Parathyroid adenoma (tissue), 2 donors: ENCODE measurements around the gene MSANTD1.

Source experiments
- H2AFZ ChIP-seq: fragments of 300-600 bp; sonication (generic); one replicate; pipeline ENCODE4 v1.7.0; 2017; ENCODE audit warnings: antibody characterized with exemption, mild to moderate bottlenecking
- H3K27ac ChIP-seq: fragments of 300-600 bp; sonication (generic); one replicate; pipeline ENCODE4 v1.7.0; 2017
- H3K27me3 ChIP-seq: fragments of 300-600 bp; sonication (generic); one replicate; pipeline ENCODE4 v1.7.0; 2017; ENCODE audit warnings: low read length; ENCODE audit not compliant: control insufficient read depth, insufficient read depth
- H3K36me3 ChIP-seq: fragments of 300-600 bp; sonication (generic); one replicate; pipeline ENCODE4 v1.7.0; 2017; ENCODE audit warnings: low read length; ENCODE audit not compliant: control insufficient read depth, insufficient read depth
- H3K4me1 ChIP-seq: fragments of 300-600 bp; sonication (generic); one replicate; pipeline ENCODE4 v1.7.0; 2017; ENCODE audit warnings: control low read depth
- H3K4me2 ChIP-seq: fragments of 300-600 bp; sonication (generic); one replicate; pipeline ENCODE4 v1.7.0; 2017; ENCODE audit warnings: low read length
- H3K4me3 ChIP-seq: fragments of 300-600 bp; sonication (generic); one replicate; pipeline ENCODE4 v1.7.0; 2017; ENCODE audit warnings: low read depth, low read length
- H3K79me2 ChIP-seq: fragments of 300-600 bp; sonication (generic); one replicate; pipeline ENCODE4 v1.7.0; 2017; ENCODE audit warnings: control low read depth
- H3K9ac ChIP-seq: fragments of 300-600 bp; sonication (generic); one replicate; pipeline ENCODE4 v1.7.0; 2017; ENCODE audit warnings: mild to moderate bottlenecking
- H3K9me3 ChIP-seq: fragments of 300-600 bp; sonication (generic); one replicate; pipeline ENCODE4 v1.7.0; 2017; ENCODE audit warnings: low read length; ENCODE audit not compliant: control insufficient read depth
- TF ChIP-seq, protein P1 (sequence below): fragments of 300-600 bp; sonication (generic); IDR thresholded peaks from one replicate; pipeline ENCODE4 v1.7.0; 2017; ENCODE audit warnings: antibody characterized with exemption, mild to moderate bottlenecking
- donor health status: primary hyperparathyroidism.

The MSANTD1 gene

DNA sequence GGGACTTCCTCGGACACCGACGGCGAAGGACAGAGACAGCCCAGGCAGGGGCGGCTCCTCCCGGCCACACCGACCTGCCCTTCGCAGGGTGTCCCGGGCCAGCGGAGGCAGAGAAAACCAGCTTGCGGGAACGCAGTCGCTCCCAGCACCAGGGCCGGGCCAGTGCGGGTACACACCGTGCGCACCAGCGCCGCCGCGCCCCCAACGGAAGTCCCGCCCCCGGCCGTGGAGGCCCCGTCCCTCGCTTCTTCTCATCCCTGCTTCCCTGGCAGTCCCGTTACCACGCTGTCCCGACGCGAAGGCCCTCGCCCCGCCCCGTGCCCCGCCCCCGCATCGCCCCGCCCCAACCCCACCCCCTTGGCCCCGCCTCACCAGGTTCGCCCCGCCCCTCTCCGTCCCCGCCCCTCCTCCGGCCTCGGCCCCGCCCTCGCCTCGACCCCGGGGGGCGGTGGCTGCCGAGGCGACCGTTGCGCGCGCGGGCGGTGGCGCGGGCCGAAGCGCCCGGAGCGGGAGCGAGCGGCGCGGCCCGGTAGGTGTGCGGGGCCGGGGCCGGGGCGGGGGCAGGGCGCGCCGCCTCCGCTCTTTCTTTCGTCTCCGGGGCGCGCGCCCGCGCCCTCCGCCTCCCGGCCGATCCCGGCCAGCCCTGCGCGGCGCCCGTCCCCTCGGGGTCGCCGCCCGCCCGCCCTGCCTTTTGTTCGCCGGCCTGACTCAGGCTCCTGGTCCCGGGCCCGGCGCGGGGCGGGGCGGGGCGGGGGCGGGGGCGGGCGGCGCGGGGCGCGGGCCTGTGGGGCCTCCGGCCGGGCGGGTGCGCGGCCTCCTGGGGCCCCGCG, 43.8 kb downstream of the MSANTD1 start, which contains the start of gene RGS12:
TSS of gene RGS12 (plus strand) at position 451 of the 830 bp plus-strand sequence. CDS start 23,150 bp downstream, outside the sequence.
- peak within 1 kb of the TSS; percentile 83 for H3K4me3 ChIP-seq
- no peaks in the 10 kb centered on the region for H3K27me3 ChIP-seq
- H3K36me3 ChIP-seq, result no peaks in the 10 kb centered on the region
- H3K4me1 ChIP-seq, result no peaks in the 10 kb centered on the region
- peak within 1 kb of the TSS; percentile 94 for H3K4me2 ChIP-seq
- TF ChIP-seq, protein P1, sequence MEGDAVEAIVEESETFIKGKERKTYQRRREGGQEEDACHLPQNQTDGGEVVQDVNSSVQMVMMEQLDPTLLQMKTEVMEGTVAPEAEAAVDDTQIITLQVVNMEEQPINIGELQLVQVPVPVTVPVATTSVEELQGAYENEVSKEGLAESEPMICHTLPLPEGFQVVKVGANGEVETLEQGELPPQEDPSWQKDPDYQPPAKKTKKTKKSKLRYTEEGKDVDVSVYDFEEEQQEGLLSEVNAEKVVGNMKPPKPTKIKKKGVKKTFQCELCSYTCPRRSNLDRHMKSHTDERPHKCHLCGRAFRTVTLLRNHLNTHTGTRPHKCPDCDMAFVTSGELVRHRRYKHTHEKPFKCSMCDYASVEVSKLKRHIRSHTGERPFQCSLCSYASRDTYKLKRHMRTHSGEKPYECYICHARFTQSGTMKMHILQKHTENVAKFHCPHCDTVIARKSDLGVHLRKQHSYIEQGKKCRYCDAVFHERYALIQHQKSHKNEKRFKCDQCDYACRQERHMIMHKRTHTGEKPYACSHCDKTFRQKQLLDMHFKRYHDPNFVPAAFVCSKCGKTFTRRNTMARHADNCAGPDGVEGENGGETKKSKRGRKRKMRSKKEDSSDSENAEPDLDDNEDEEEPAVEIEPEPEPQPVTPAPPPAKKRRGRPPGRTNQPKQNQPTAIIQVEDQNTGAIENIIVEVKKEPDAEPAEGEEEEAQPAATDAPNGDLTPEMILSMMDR, result no peak
- H3K9me3 ChIP-seq, result no peaks in the 10 kb centered on the region
- peak within 1 kb of the TSS; percentile 86 for H3K27ac ChIP-seq
- H3K9ac ChIP-seq, result peak within 1 kb of the TSS; percentile 6
- H2AFZ ChIP-seq, result peak within 1 kb of the TSS; percentile 87
- H3K79me2 ChIP-seq, result no peaks in the 10 kb centered on the region

DNA sequence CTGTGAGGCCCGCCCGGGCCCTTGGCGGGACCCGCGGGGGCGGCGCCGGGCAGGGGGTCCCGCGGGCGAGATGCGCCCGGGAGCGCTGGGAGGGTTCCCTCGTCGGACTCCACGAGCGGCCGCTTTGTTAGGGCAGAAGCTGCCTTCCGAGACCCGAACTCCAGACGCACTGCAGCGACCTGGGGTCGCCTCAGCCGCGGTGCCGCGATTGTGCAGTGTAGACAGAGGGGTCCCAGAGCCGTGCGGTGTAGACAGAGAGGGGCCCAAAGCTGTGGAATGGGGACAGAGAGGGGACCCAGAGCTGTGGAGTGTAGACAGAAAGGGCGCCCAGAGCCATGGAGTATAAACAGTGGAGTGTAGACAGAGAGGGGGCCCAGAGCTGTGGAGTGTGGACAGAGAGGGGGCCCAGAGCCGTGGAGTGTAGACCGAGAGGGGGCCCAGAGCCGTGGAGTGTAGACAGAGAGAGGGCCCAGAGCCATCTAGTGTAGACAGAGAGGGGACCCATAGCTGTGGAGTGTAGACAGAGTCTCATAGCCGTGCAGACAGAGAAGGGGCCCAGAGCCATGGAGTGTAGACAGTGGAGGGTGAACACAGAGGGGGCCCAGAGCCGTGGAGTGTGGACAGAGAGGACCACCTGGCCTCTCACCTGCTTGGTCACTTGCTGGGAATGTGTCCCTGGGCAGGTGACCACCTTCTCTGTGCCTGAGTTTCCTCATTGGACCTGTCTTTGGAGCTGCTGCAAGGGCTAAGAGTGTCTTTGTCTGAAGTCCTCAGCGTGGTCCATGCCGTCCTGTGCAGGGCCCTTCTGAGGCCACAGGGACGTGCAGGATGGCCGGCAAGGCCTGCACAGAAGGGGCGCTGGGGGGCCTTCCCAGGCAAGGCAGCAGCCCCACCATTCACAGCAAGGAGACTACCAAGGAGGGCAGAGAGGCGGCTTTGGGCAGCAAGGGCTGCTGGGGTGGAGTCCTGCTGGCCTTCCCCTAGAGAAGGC, 44.7 kb downstream of the MSANTD1 start:
- Histone ChIP-seq H3K36me3 (no peaks in the 10 kb centered on the region), H3K4me3 (peak overlapping the region; percentile 50), H3K9ac (no peak overlapping the region), H3K79me2 (no peaks in the 10 kb centered on the region), H3K9me3 (no peaks in the 10 kb centered on the region), H3K27ac (peak overlapping the region; percentile 2), H3K4me2 (peak overlapping the region; percentile 49), H3K4me1 (no peaks in the 10 kb centered on the region), H3K27me3 (no peaks in the 10 kb centered on the region), H2AFZ (peak overlapping the region; percentile 43)
- TF ChIP-seq, protein P1, result no peak

DNA sequence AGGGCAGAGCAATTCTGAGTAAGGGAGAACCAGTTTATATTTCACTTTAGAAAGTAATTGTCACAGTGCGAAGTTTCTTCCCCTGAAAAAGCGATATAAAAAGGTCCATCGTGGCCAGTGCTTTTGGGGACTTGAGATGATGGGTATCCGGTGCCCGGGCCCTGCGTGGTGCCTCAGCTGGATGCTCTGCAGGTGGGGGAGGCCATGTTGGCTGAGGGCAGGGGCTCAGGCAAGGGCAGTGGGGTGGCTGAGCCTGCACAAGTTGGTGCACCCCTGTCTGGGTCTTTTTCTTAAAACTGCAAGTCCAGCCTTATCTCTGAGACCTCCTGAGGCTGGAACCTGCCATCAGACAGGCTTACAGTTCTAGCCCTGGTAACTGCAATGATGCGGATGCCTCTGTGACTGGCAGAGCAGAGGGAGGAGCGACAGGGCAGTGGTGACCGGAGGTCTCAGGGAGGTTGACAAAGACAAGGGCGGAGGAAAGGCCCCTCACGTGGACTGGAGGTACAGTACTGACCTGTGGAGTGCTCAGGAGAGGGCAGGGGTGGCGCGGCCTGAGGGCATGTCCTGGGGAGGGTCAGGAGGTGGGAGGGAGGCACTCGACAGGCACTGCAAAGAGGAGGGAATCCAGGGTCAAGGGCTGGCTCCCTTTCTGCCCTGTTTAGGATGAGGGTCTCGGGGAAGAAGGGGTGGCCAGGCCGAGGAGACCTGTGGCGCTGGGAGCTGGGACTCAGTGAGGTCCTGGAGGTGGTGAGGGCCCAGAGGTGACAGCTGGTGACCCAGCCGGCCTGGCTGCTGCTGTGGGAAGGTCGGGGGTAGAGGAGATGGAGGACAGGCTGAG, 45.7 kb downstream of the MSANTD1 start:
- no peak overlapping the region for H3K4me3 ChIP-seq
- H2AFZ ChIP-seq, result no peak overlapping the region
- no peak overlapping the region for H3K9ac ChIP-seq
- no peak overlapping the region for H3K4me2 ChIP-seq
- TF ChIP-seq, protein P1, result no peak
- H3K36me3 ChIP-seq, result no peaks in the 10 kb centered on the region
- H3K27ac ChIP-seq, result no peak overlapping the region
- no peaks in the 10 kb centered on the region for H3K4me1 ChIP-seq
- no peaks in the 10 kb centered on the region for H3K27me3 ChIP-seq
- H3K79me2 ChIP-seq, result no peaks in the 10 kb centered on the region
- no peaks in the 10 kb centered on the region for H3K9me3 ChIP-seq

DNA sequence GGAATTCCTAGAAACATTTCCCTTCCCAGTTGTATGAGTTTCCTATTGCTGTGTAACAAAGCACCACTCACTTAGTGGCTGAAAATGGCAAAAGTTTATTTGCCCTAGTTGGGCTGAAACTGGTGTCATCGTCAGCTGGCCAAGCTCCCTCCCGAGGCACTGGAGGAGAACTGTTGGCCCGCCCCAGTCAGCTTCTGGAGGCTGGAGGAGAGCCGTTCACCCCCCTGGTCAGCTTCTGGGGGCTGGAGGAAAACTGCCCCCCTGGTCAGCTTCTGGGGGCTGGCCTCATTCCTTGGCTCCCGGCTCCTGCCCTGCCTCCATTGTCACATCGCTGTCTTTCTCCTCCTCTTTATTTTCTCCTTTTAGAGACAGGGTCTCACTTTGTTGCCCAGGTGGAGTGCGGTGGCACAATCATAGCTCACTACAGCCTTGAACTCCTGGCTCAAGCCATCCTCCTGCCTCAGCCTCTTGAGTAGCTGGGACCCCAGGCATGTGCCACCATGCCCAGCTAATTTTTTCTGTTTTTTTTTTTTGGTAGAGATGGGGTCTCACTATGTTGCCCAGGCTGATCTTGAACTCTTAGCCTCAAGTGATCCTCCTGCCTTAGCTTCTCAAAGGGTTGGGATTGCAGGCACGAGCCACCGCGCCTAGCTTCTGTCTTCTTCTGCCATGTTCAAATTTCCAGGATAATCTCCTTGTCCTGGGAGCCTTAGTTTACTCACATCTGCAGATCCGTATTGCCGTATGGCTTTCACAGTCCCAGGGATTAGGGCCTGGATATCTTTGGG, 47.1 kb downstream of the MSANTD1 start:
- no peak overlapping the region for H3K27ac ChIP-seq
- no peaks in the 10 kb centered on the region for H3K36me3 ChIP-seq
- no peaks in the 10 kb centered on the region for H3K4me1 ChIP-seq
- H2AFZ ChIP-seq, result no peak overlapping the region
- H3K79me2 ChIP-seq, result no peaks in the 10 kb centered on the region
- TF ChIP-seq, protein P1, result no peak
- H3K27me3 ChIP-seq, result no peaks in the 10 kb centered on the region
- no peaks in the 10 kb centered on the region for H3K9me3 ChIP-seq
- H3K4me2 ChIP-seq, result peak overlapping the region; percentile 53
- no peak overlapping the region for H3K9ac ChIP-seq
- peak overlapping the region; percentile 13 for H3K4me3 ChIP-seq
